ENCODE measurements around the gene COG1.
"Not testable (repeated sequence)": the region's sequence is repeated elsewhere in the genome, so short reads cannot be mapped to it uniquely, and the experiment has no call there.

The COG1 gene, protein sequence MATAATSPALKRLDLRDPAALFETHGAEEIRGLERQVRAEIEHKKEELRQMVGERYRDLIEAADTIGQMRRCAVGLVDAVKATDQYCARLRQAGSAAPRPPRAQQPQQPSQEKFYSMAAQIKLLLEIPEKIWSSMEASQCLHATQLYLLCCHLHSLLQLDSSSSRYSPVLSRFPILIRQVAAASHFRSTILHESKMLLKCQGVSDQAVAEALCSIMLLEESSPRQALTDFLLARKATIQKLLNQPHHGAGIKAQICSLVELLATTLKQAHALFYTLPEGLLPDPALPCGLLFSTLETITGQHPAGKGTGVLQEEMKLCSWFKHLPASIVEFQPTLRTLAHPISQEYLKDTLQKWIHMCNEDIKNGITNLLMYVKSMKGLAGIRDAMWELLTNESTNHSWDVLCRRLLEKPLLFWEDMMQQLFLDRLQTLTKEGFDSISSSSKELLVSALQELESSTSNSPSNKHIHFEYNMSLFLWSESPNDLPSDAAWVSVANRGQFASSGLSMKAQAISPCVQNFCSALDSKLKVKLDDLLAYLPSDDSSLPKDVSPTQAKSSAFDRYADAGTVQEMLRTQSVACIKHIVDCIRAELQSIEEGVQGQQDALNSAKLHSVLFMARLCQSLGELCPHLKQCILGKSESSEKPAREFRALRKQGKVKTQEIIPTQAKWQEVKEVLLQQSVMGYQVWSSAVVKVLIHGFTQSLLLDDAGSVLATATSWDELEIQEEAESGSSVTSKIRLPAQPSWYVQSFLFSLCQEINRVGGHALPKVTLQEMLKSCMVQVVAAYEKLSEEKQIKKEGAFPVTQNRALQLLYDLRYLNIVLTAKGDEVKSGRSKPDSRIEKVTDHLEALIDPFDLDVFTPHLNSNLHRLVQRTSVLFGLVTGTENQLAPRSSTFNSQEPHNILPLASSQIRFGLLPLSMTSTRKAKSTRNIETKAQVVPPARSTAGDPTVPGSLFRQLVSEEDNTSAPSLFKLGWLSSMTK

DNA sequence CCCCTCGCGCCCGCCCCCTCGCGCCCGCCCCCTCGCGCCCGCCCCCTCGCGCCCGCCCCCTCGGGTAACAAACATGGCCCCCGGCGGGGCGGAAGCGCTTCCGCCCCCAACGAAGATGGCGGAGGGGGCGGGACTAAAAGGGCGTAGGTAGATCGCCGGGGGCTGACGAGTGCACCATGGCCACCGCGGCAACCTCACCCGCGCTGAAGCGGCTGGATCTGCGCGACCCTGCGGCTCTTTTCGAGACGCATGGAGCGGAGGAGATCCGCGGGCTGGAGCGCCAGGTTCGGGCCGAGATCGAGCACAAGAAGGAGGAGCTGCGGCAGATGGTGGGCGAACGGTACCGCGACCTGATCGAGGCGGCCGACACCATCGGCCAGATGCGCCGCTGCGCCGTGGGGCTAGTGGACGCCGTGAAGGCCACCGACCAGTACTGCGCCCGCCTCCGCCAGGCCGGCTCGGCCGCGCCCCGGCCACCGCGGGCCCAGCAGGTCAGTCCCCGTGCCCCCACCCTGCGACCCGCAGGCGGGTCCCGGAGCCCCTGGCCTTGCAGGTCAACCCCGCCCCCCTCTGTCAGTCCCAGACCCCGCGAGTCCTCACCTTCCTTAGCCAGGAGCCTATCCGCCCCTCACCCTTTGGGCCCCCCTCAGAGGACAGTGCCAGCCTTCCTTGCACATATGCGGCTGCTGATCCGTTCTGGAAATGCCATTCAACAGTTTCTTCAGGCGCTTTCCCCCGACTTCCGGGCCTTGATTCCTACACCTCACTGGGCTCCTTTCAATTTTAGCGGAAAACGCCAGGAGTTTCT is at the start of gene COG1:
Gene COG1, plus strand, starts transcription at position 162 of the 808 bp plus-strand sequence. Its CDS starts 15 bp downstream, at position 177.
- in situ Hi-C loops (cut with MboI; ENCODE audit: low sequenced_read_pairs): loop anchor here (25.0 kb wide), 1 partner anchor 631 kb away; no protein-coding TSS in a partner anchor

DNA sequence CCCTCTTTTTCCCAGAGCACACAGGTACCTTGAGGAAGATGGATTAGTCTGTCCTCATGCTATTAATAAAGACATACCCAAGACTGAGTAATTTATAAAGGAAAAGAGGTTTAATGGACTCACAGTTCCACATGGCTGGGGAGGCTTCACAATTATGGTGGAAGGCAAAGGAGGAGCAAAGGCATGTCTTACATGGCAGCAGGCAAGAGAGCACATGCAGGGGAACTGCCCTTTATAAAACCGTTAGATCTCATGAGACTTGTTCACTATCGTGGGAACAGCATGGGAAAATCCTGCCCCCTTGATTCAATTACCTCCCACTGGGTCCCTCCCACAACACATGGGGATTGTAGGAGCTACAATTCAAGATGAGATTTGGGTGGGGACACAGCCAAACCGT is 48.6 kb upstream of the COG1 start:
- in situ Hi-C loops (cut with MboI; ENCODE audit: low sequenced_read_pairs): not testable (repeated sequence)

DNA sequence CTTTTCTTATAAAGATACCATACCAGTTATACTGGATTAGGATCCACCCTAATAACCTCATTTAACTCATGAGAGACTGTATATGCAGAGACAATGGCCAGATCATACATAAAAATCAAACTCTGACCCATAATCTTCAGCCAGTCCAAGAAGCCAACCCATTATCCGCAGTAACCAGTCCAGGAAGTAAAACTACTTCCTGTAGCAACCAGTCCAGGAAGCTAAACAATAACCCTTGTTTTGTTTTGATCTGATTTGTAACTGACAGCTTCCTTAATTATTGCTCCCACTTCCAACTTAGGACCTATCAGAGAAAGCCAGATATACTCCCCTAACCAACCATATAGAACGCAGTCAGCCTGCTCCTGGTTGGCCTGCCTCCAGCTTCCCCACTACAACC is 47.2 kb upstream of the COG1 start:
- in situ Hi-C loops (cut with MboI; ENCODE audit: low sequenced_read_pairs): no loop called here

DNA sequence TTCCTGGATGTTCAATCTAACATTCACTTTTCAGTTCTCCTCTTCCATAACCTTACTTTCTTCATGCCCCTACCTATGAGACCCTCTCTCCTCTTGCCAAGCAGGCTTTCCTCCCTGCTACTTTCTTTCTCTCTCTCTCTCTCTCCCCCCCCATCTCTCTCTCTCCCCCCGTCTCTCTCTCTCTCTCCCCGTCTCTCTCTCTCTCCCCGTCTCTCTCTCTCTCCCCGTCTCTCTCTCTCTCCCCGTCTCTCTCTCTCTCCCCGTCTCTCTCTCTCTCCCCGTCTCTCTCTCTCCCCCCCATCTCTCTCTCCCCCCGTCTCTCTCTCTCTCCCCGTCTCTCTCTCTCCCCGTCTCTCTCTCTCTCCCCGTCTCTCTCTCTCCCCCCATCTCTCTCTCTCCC is 45.1 kb upstream of the COG1 start:
- in situ Hi-C loops (cut with MboI; ENCODE audit: low sequenced_read_pairs): not testable (repeated sequence)

DNA sequence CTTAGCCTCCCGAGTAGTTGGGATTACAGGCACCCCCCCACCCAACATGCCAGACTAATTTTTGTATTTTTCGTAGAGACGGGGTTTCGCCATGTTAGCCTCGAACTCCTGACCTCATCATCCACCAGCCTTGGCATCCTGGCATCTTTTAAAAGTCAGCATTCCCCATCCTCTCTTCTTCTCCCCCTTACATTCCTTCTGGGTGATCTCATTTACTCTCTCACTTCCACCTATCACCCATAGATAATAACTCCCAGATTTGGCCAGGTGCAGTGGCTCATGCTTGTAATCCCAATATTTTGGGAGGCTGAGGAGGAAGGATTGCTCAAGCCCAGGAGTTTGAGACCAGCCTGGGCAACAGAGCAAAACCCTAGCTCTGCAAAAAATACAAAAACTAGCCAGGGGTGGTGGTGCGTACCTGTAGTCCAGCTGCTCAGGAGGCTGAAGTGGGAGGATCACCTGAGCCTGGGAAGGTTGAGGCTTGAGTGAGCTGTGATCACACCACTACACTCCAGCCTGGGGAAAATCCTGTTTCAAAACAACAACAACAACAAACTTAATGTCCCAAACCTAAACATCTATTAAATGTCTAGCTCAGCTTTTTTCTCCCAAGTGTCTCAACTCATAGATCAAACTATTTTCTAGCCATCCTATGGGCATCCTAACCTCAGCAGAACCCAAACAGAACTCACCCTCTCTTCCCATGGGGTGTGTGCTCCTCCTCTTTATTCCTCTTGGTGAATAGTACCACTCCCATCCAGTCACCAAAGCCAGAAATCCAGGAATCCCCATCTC is 44.1 kb upstream of the COG1 start:
- in situ Hi-C loops (cut with MboI; ENCODE audit: low sequenced_read_pairs): no loop called here

DNA sequence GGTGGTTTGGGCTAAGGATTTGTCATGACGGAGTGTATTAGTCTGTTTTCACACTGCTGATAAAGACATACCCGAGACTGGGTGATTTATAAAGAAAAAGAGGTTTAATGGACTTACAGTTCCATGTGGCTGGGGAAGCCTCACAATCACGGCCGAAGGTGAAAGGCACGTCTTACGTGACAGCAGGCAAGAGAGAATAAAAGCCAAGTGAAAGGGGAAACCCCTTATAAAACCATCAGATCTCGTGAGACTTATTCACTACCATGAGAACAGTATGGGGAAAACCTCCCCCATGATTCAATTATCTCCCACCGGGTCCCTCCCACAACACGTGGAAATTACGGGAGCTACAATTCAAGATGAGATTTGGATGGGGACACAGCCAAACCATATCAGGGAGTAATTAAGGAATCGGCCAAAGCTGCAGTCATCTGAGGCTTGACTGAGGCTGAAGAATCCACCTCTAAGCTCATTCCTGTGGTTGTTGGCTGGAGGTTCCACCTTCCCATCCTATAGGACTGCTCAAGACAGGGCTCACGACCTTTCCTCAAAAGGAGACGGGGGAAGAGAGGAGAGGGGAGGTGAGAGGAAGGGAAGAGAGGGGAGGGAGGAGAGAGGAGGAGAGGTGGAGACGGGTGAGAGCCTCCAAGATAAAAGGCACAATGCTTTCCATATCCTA is 42.1 kb upstream of the COG1 start:
- in situ Hi-C loops (cut with MboI; ENCODE audit: low sequenced_read_pairs): loop anchor here (25.0 kb wide), 1 partner anchor 163 kb away; no protein-coding TSS in a partner anchor

DNA sequence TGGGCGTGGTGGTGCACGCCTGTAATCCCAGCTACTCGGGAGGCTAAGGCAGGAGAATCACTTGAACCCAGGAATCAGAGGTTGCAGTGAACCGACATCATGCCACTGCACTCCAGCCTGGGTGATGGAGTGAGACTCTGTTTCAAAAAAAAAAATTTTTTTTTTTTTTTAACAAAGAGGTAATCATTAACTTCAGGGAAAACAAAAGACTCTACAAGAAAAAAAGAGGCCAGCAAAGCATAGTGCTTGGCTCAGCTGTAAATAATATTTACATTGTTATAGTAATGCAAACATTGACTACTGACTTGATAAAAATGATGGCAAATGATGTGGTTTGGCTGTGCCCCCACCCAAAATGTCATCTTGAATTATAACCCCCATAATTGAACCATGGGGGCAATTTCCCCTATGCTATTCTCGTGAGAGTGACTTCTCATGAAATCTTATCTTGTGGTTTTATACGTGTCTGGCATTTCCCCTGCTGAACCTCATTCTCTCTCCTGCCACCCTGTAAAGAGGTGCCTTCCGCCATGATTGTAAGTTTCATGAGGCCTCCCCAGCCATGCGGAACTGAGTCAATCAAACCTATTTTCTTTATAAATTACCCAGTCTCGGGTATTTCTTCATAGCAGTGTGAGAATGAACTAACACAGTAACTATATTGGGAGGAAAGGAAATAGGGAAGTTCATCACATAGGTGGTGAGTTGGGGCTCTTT is 40.8 kb upstream of the COG1 start:
- in situ Hi-C loops (cut with MboI; ENCODE audit: low sequenced_read_pairs): loop anchor here (25.0 kb wide), 1 partner anchor 165 kb away; no protein-coding TSS in a partner anchor

DNA sequence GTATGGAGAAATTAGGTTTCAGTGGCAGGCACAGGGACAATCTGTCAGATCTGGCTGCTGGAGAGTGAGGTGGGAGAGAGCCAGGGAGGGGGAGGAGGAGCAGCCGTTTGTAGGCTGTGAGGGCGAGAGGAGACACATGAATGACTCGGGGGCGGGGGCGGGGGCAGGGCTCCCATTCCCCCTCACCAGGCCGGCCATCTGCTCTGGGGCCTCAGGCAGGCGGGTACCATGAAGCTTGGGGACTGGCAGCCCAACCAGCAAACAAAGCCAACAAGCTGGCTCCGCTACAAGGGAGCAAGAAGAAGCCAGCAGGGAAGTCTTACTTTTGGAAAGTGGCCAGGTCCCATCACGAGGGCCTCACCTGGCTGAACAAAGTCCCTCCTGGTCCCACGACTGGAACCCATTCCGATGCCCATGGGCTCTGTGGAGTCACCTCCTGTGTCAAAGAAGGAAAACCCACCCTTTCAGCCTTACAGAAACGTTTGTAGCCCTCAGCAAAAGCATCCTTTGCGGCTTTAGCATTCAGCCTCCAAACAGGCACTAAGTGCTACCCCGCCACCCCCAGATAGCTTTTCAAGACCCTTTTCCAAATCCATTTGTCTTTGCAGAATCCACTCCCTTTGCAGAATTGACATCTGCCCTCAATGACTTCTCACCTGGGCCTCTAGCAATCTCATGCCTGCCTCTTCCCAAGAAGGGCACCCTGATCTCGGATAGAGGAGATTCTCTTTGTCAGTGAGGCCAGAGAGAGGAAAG is 37.3 kb upstream of the COG1 start:
- in situ Hi-C loops (cut with MboI; ENCODE audit: low sequenced_read_pairs): loop anchor here (25.0 kb wide), 1 partner anchor 168 kb away; no protein-coding TSS in a partner anchor

DNA sequence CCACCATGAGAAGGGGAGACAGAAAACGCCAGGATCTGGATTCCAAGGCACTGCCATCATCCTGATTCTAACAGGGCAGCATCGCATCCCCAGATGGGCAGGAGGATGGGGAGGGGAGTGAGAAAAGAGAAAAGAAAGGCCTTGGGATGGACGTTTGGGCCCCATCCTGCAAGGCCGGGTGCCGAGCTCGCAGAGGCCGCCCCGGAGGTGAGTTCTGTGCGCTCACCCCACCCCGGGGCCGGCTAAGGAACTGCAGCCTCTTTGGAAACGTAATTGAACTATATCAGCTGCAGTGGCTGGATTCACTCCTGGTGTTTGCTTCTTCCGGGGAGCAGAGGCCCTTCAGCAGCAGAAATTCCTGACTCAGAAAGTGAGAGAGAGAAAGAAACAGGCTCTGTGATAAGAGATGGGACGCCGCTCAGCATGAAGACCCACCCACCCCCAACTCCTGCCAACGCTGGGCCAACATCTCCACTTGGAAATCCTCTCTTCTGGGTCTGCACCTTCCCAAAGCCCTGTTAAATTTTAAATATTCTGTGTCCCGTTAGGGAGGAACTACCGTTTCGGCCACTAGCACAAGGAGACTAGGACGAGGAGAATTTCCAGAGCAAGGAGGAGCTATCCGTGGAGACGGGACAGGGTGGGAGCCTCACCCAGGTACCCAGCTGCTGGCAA is 36.6 kb upstream of the COG1 start:
- in situ Hi-C loops (cut with MboI; ENCODE audit: low sequenced_read_pairs): loop anchor here (25.0 kb wide), 1 partner anchor 169 kb away; no protein-coding TSS in a partner anchor

DNA sequence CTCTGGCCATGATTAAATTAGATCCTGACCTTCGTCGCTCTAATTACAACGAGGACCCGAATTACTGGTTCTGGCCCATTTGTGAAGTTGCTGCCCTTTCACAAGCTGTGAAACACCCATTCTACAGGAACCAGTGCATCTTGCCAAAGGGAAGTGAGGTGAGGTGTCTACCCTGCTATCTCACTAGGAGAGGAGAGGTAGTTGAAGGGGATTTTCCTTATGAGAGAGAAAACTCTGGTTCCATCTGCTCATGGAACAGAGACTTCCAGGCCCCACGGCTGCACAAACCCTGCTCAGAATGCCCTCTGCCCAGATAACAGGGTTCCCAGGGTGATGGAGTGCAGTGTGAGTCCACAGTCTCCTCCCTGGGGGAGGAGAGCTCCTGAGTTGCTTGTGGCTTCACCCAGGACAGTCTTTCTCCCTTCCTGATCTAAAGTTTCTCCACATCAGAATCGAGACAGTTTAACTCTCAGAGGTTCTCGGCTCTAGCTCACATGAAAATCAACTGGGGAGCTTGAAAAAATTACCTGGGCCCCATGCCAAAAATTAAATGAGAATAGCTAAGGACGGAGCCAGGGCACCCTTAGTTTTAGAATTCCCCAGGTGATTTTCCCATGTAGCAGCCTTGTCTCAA is 35.9 kb upstream of the COG1 start:
- in situ Hi-C loops (cut with MboI; ENCODE audit: low sequenced_read_pairs): loop anchor here (25.0 kb wide), 1 partner anchor 170 kb away; no protein-coding TSS in a partner anchor

DNA sequence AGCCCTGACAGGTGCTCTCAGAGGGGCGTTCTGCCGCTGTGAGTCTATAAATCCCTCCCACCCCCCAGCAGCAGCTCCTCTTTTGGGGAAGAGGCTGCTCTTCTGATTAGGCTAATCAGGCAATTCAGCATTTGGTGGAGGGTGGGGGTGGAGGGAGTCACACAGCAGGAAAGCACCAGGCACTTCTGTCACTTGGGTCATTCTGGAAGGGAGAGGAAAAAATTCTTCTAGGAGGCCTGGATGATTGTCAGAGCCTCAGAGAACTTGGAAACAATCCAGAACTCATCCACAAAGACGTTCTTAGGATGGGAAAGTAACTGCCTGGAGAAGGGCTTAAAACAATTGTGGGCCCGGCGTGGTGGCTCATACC is 35.3 kb upstream of the COG1 start:
- in situ Hi-C loops (cut with MboI; ENCODE audit: low sequenced_read_pairs): loop anchor here (25.0 kb wide), 1 partner anchor 170 kb away; no protein-coding TSS in a partner anchor

DNA sequence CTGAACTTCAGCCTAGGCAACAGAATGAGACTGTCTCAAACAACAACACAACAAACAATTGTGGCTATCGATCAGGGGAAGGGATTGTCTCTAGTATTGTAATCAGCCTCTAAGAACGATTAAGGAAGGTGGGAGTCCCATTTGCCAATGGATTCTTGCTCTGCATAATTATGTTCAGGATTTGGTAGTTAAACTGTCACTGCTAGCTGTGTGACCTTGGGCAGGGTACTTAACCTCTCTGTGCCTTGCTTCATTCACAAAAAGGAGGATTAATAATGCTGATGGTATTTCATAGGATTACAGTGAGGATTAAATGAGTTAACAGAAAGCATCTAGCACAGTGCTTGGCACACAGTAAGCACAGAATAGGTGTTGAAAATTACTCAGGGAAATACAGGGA is 34.7 kb upstream of the COG1 start:
- in situ Hi-C loops (cut with MboI; ENCODE audit: low sequenced_read_pairs): loop anchor here (25.0 kb wide), 1 partner anchor 171 kb away; no protein-coding TSS in a partner anchor

DNA sequence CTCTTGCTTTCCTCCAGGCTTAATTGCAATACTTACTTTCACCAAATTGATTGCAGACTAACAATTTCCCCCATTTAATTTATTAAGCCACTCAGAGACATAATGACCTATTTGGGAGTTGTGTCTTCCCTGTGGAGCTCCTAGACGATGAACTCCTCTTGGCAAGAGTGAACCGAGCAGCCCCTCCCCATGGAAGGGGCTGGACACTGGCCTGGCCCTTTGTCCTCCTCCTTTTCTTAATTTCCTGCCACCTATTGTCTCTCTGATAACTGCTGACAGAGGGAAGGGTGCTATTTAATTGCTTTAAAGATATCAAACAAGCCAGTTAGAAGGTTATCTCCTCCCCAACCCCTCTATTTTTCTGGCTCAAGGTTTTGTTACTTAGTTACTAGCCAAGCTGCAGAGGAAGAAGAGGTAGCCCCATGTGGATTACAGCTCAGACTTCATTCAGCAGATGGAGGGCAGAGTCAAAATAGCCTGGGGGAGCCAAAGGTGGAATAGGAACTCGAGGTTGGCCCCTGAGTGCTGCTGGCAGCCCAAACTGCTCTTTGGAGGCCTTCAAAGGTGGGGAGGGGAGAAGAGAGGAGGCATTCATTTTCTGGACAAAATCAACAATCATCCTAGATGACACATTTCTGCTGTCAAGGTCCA is 31.8 kb upstream of the COG1 start:
- in situ Hi-C loops (cut with MboI; ENCODE audit: low sequenced_read_pairs): loop anchor here (25.0 kb wide), 1 partner anchor 174 kb away; no protein-coding TSS in a partner anchor

DNA sequence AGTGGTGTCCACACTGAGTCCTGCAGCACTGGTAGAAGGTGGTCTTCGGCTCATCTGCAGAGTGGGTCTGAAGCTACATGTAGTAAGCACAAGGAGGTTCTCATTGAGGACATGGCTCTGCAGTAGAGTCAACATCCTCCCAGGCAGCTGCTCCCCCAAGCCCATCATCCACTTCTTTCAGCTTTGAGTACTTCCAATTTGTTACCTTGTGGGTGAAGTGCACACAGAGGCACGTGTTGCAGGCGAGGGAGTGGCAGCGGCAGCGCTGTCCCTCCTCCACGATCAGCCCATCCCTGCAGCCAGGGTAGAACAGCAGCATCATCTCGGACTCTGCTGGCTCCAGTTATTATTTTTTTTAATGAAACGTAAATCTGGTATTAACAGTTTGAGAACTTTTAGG is 29.8 kb upstream of the COG1 start:
- in situ Hi-C loops (cut with MboI; ENCODE audit: low sequenced_read_pairs): loop anchor here (25.0 kb wide), 1 partner anchor 176 kb away; no protein-coding TSS in a partner anchor

DNA sequence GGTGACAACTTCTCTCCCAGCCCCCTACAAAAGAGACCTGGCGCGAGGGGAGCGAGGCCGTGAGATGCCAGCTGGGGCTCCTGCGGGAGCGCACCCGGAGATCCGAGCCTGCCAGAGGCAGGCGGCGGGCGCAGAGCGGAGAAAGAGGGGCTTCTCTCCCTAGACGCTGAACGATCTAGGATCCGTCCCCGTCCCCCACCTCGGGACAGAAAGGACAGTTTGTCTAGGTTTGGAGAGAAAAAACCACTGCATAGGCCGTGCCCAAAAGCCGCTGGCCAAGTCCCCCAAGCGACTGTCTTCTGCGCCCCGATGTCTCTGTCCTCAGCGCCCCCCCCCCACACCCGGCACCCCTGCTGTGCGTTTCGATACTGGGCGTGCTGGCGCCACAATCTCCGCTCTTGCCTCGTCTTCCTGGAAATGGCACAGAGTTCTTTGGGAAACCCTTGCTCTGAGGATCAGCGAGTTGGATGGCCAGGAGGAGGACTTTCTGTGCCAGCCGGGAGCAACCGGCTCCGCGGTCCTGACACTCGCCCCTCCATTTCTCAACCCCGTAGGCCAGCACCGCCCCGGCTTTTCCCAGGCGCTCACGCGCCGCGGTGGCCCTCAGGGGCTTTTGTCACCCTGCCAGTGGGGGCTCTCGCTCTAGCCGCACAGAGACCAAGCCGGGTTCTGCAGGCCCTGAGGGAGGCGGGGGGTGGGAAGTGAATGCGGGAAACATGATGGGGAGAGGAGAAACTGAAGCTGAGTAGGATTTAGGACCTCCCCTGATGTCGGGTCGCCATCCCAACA is 27.0 kb upstream of the COG1 start:
- in situ Hi-C loops (cut with MboI; ENCODE audit: low sequenced_read_pairs): loop anchor here (25.0 kb wide), 1 partner anchor 179 kb away; no protein-coding TSS in a partner anchor
